ENCODE measurements around the gene TMEM82. TPM values are rescaled to one million over a fixed set of nuclear protein-coding genes. Genes with fewer than 3 reads are reported as not detected.

Gene TMEM82
- total RNA-seq, 1 donor from 2014 or later: not detected

- no peak for DNase-seq (ENCODE audit: low read depth, low spot score)
Observed at GRCh38 chr1:15755646-15756040, 13.3 kb downstream of the TMEM82 start.

DNA sequence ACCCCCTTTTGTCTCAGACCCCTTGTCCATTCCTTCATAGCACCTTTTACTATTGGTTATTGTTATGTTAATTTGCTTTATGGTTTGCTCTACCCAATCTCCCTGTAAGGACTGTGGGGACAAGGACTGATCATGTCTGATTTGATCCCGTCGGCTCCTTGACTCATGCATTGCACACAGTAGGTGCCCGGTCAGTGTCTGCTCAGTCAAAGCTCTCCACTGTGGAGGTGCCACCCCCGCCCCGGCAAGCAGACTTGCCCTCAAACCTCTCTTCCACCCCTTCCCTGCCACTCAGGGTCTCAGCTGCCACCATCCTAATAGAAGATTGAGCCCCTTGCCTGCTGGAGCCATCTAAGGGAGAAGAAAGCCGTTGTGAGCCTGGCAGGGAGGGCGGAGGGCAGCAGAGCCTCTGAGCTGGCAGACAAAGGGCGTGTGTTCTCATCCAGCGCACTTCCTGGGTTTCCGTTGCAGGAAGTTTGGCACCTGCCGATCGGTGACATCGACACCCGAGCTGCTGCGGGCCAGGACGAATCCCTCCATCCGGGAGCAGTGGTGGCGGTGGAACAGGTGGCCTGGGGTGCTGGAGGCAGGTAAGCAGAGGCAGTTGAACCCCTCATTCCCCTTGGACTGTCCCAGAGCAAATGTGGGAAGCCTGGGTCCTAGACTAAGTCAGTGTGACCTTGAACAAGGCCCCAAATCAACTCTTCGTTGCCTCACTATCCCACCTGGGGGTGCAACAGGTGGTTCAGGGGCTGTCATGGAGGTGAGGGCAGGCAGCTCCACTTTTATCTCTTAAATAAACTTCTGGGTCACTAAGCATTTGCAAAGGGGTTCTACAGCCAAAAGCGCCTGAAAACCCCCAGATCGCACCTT lies 14.1 kb downstream of the TMEM82 start:
- no peak for DNase-seq (ENCODE audit: low read depth, low spot score)

- no peak for DNase-seq (ENCODE audit: low read depth, low spot score)
Observed at GRCh38 chr1:15757016-15757543, 14.8 kb downstream of the TMEM82 start.

GRCh38 chr1:15757575-15758342 lies 15.5 kb downstream of the TMEM82 start:
- DNase-seq (ENCODE audit: low read depth, low spot score): no peak

DNA sequence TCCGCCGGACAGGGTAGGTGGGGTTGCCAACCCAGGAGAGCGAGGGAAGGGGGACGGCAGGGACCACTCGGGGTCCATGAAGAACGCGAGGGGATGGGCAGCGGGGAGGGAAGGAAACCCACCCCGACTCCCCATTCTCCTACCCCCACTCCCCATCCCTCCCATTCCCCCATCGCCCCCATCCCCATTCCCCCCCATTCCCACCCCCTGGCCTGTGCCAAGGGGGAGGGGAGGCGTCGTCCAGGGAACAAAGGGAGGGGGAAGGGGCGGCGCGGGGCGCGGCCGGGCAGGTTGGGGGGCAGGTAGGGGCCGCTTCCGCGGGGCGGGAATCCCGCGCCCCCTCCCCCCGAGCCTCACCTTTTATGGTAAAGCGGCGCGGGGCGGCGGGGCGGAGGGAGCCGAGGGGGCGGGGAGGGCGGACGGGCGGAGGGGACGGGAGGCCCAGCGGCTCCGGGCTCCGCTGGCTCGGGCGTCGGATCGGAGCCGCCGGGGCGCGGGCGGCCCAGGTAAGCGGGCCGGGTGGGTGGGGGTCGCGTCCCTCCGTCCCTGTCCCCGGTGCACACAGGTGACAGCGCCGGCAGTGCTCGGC lies 16.1 kb downstream of the TMEM82 start, which contains the start of gene FBLIM1:
TSS of gene FBLIM1 (plus strand) at position 453 of the 589 bp plus-strand sequence. CDS start 6,189 bp downstream, outside the sequence.
- no peak for DNase-seq (ENCODE audit: low read depth, low spot score)

GRCh38 chr1:15758953-15759661 lies 16.8 kb downstream of the TMEM82 start:
- no peak for DNase-seq (ENCODE audit: low read depth, low spot score)

GRCh38 chr1:15760520-15761211 lies 18.4 kb downstream of the TMEM82 start:
- peak; percentile 77 for DNase-seq (ENCODE audit: low read depth, low spot score)

GRCh38 chr1:15761366-15762128 lies 19.2 kb downstream of the TMEM82 start:
- DNase-seq (ENCODE audit: low read depth, low spot score): no peak

GRCh38 chr1:15762546-15762945 lies 20.2 kb downstream of the TMEM82 start:
- no peak for DNase-seq (ENCODE audit: low read depth, low spot score)

DNA sequence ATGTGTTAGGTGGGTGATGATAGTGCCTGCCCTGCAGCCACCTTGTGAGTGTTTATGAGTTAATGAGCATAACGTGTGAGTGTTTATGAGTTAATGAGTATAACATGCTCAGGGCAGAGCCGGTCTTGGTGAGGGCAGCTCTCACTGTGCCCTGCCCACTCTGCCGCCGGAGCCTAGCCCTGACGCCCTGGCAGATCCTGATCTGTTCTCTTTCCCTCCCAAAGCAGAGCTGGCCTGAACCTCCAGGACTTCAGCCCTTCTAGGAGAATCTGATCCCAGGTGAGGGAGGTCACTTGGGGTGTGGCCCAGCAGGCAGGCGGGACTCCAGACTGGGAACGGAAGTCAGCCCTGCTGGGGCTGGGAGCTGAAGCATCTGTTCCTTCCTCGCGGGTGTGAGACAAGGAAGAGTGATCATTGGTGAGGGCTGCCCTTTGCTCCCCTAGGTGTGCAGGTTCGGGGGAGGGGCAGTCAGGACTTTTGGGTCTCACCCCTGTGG lies 22.0 kb downstream of the TMEM82 start:
- DNase-seq (ENCODE audit: low read depth, low spot score): no peak

DNA sequence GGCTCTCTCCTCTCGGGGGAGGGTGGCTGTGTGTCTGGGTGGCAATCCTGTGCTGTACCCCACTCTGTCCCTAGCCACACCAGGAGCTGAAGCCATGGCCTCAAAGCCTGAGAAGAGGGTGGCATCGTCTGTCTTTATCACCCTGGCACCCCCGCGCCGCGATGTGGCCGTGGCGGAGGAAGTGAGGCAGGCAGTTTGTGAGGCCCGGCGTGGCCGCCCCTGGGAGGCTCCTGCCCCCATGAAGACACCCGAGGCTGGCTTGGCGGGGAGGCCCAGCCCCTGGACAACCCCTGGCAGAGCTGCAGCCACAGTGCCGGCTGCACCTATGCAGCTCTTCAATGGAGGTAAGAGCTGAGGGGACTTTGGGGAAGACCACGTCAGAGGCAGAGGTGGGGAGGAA lies 22.6 kb downstream of the TMEM82 start:
- DNase-seq (ENCODE audit: low read depth, low spot score): no peak

- peak; percentile 72 for DNase-seq (ENCODE audit: low read depth, low spot score)
Observed at GRCh38 chr1:15765495-15766194, 23.3 kb downstream of the TMEM82 start.

DNA sequence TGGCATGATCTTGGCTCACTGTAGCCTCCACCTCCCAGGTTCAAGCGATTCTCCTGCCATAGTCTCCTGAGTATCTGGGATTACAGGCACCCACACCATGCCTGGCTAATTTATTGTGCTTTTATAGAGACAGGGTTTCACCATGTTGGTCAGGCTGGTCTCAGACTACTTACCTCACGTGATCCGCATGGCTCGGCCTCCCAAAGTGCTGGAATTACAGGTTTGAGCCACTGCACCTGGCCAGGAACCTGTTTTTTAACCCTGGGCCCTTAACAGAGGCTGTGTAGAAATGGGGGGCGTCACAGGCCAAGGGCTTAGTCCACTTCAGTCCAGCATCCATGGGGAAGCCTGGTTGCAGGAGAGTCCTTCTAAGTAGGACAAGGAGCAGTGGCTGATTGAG lies 25.6 kb downstream of the TMEM82 start:
- no peak for DNase-seq (ENCODE audit: low read depth, low spot score)

GRCh38 chr1:15768388-15768787 lies 26.1 kb downstream of the TMEM82 start:
- no peak for DNase-seq (ENCODE audit: low read depth, low spot score)

GRCh38 chr1:15770313-15770962 lies 28.1 kb downstream of the TMEM82 start:
- no peak for DNase-seq (ENCODE audit: low read depth, low spot score)

DNA sequence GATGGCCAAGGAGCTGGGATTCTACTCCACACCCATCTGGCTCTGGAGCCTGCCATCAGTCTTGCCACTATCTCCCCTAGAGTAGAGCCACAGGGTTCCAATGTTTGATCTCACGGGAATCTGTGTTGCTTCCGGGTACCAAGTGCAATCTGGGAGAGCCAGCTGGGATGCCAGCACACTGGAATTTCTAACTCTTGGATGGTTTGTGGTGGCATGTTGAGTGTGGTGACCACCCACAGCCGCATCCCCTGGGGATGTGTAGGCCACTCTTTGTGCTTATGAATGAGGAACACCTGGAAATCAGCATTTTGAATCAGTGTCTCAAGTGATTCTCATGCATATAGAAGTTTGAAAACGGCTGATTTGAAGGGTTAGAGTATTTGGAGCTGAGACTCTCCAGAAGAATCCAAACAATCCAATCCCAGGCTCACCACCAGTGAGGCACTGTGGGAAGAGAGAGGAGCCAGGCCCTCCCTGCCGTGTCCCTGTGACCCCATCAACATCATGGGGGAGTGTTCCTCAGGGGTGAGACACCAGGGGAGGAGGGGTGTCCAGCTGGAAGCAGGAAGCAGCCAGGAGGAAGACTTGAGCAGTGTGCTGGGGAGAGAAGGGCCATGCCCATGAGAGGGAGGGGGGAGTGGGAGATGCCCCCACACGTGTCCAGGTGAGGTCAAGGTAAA lies 29.7 kb downstream of the TMEM82 start:
- DNase-seq (ENCODE audit: low read depth, low spot score): no peak

DNA sequence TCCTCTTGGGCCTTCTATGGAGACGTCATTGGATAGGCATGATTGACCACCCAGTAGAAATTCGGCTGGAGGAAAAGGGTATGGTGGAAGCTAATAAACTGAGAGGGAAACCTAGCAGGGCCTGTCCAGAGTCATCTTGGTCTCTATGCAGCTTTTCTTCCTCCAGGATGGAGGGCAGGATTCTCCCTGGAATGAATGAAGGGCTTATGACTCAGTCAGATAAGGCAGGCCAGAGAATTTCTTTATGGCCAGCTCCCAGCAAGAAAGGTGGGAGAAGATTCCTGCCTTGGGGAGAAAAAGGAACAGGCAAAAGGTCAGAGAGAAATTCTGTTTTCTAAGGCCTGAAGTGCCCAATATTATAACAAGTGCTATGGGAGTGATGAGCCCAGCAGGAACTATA lies 33.4 kb downstream of the TMEM82 start:
- no peak for DNase-seq (ENCODE audit: low read depth, low spot score)
